Loucy (cell line): ENCODE data around the gene CELA1.

ENCODE experiments used
- H2AFZ ChIP-seq: fragments of 200-600 bp; sonication (generic); 2 replicates; pipeline ENCODE4 v1.6.0; 2016; ENCODE audit warnings: antibody characterized with exemption, mild to moderate bottlenecking, low read length, moderate library complexity
- H3F3A ChIP-seq: fragments of 200-600 bp; 2 replicates; pipeline ENCODE4 v1.6.0; 2016; ENCODE audit warnings: antibody characterized with exemption, low read depth, mild to moderate bottlenecking
- H3K27me3 ChIP-seq: fragments of 200-600 bp; sonication (generic); 2 replicates; pipeline ENCODE4 v1.6.1; 2014; ENCODE audit warnings: low read length, mild to moderate bottlenecking; ENCODE audit not compliant: insufficient read depth, poor library complexity, severe bottlenecking
- H3K36me3 ChIP-seq: fragments of 200-600 bp; sonication (generic); 2 replicates; pipeline ENCODE4 v1.6.1; 2016; ENCODE audit warnings: low read length; ENCODE audit not compliant: insufficient read depth
- H3K4me1 ChIP-seq: fragments of 200-600 bp; sonication (generic); 2 replicates; pipeline ENCODE4 v1.5.1; 2014; ENCODE audit warnings: low read length, mild to moderate bottlenecking; ENCODE audit not compliant: insufficient read depth, poor library complexity, severe bottlenecking
- H3K4me2 ChIP-seq: fragments of 200-600 bp; sonication (generic); 2 replicates; pipeline ENCODE4 v1.6.0; 2014; ENCODE audit warnings: antibody characterized with exemption, low read length, low read depth, mild to moderate bottlenecking; ENCODE audit not compliant: poor library complexity, severe bottlenecking
- H3K4me3 ChIP-seq: fragments of 200-600 bp; sonication (generic); 2 replicates; pipeline ENCODE4 v1.5.1; 2014; ENCODE audit warnings: low read length, mild to moderate bottlenecking, mixed read lengths; ENCODE audit not compliant: poor library complexity, severe bottlenecking
- H3K79me2 ChIP-seq: fragments of 200-600 bp; sonication (generic); 2 replicates; pipeline ENCODE4 v1.6.1; 2014; ENCODE audit warnings: low read length; ENCODE audit not compliant: insufficient read depth
- H3K9ac ChIP-seq: fragments of 200-600 bp; sonication (generic); 2 replicates; pipeline ENCODE4 v1.6.0; 2014; ENCODE audit warnings: mild to moderate bottlenecking, low read depth, low read length, moderate library complexity; ENCODE audit not compliant: poor library complexity, severe bottlenecking
- H3K9me2 ChIP-seq: fragments of 200-600 bp; sonication (generic); replicated peaks from 2 replicates; pipeline ENCODE4 v1.6.1; 2016; ENCODE audit warnings: low read depth, low read length, mixed read lengths
- H3K9me3 ChIP-seq: fragments of 200-600 bp; sonication (generic); 2 replicates; pipeline ENCODE4 v1.6.1; 2014; ENCODE audit warnings: mild to moderate bottlenecking, antibody characterized with exemption, low read length, low read depth; ENCODE audit not compliant: insufficient read depth
- H4K20me1 ChIP-seq: fragments of 200-600 bp; sonication (generic); 2 replicates; pipeline ENCODE4 v1.6.0; 2014; ENCODE audit warnings: antibody characterized with exemption, low read length, mild to moderate bottlenecking; ENCODE audit not compliant: insufficient read depth, poor library complexity, severe bottlenecking
- CTCF ChIP-seq: fragments of 200-600 bp; sonication (generic); conservative IDR thresholded peaks from 2 replicates; pipeline ENCODE4 v1.5.1; 2014; ENCODE audit warnings: mild to moderate bottlenecking, antibody characterized with exemption, low read length
- EZH2phosphoT487 ChIP-seq: fragments of 200-600 bp; IDR thresholded peaks from 2 replicates; pipeline ENCODE4 v1.6.1; 2018; ENCODE audit warnings: antibody characterized with exemption, mild to moderate bottlenecking, moderate library complexity, borderline replicate concordance

The CELA1 gene

GRCh38 chr12:51392556-51393237 is 46.2 kb upstream of the CELA1 start:
- no peaks in the 10 kb centered on the region for H3K27me3 ChIP-seq
- TF ChIP-seq CTCF (no peak), EZH2phosphoT487 (no peak)
- 0 out of 2 replicates have a peak, but pooled peaks cover 6% of the 10 kb centered on the region for H3F3A ChIP-seq
- H3K9me2 ChIP-seq = no peaks in the 10 kb centered on the region
- no peaks in the 10 kb centered on the region for H3K9me3 ChIP-seq
- H3K4me1 ChIP-seq = peaks cover 69% of the 10 kb centered on the region
- peak overlapping the region; percentile 87 for H3K4me2 ChIP-seq
- H3K4me3 ChIP-seq = peak overlapping the region; percentile 80
- peak overlapping the region; percentile 77 for H3K9ac ChIP-seq
- no peaks in the 10 kb centered on the region for H3K36me3 ChIP-seq
- H2AFZ ChIP-seq = no peak overlapping the region
- H4K20me1 ChIP-seq = no peaks in the 10 kb centered on the region
- peaks cover 39% of the 10 kb centered on the region for H3K79me2 ChIP-seq

GRCh38 chr12:51391283-51392123 is 45.0 kb upstream of the CELA1 start, which contains the start of gene GALNT6:
TSS of gene GALNT6 (minus strand) at chr12:51391406. CDS start at chr12:51379781, 11,625 bp downstream.
- H3K9me2 ChIP-seq = no peaks in the 10 kb centered on the region
- peak within 1 kb of the TSS; percentile 77 for H3K9ac ChIP-seq
- no peaks in the 10 kb centered on the region for H3K9me3 ChIP-seq
- H3F3A ChIP-seq = 0 out of 2 replicates have a peak, but pooled peaks cover 6% of the 10 kb centered on the region
- peak within 1 kb of the TSS; percentile 82 for H2AFZ ChIP-seq
- H3K27me3 ChIP-seq = no peaks in the 10 kb centered on the region
- no peak for TF ChIP-seq EZH2phosphoT487
- TF ChIP-seq CTCF = no peak
- peak within 1 kb of the TSS; percentile 80 for H3K4me3 ChIP-seq
- H3K36me3 ChIP-seq = no peaks in the 10 kb centered on the region
- H3K4me2 ChIP-seq = peak within 1 kb of the TSS; percentile 87
- H3K79me2 ChIP-seq = peaks cover 44% of the 10 kb centered on the region
- H4K20me1 ChIP-seq = no peaks in the 10 kb centered on the region
- peaks cover 80% of the 10 kb centered on the region for H3K4me1 ChIP-seq

- peak overlapping the region; percentile 77 for H3K9ac ChIP-seq
- no peaks in the 10 kb centered on the region for H3K36me3 ChIP-seq
- H3K4me1 ChIP-seq = peaks cover 82% of the 10 kb centered on the region
- 0 out of 2 replicates have a peak, but pooled peaks cover 6% of the 10 kb centered on the region for H3F3A ChIP-seq
- TF ChIP-seq CTCF (no peak), EZH2phosphoT487 (no peak)
- no peaks in the 10 kb centered on the region for H3K27me3 ChIP-seq
- H3K9me3 ChIP-seq = no peaks in the 10 kb centered on the region
- H4K20me1 ChIP-seq = no peaks in the 10 kb centered on the region
- H3K9me2 ChIP-seq = no peaks in the 10 kb centered on the region
- peak overlapping the region; percentile 82 for H2AFZ ChIP-seq
- H3K79me2 ChIP-seq = peaks cover 47% of the 10 kb centered on the region
- peak overlapping the region; percentile 87 for H3K4me2 ChIP-seq
- peak overlapping the region; percentile 80 for H3K4me3 ChIP-seq
Measured at GRCh38 chr12:51390891-51391282, 44.4 kb upstream of the CELA1 start.
